HG02840 (cell line): ENCODE results near the gene RAPGEF1.

Experiments used
- ATAC-seq: cut with Tn5 transposase; IDR thresholded peaks from one replicate; pipeline ENCODE4 v1.9.1; 2021; ENCODE audit warnings: mild to moderate bottlenecking, moderate library complexity, moderate number of reproducible peaks; ENCODE audit not compliant: unreplicated experiment, low FRiP score

RAPGEF1 gene

DNA sequence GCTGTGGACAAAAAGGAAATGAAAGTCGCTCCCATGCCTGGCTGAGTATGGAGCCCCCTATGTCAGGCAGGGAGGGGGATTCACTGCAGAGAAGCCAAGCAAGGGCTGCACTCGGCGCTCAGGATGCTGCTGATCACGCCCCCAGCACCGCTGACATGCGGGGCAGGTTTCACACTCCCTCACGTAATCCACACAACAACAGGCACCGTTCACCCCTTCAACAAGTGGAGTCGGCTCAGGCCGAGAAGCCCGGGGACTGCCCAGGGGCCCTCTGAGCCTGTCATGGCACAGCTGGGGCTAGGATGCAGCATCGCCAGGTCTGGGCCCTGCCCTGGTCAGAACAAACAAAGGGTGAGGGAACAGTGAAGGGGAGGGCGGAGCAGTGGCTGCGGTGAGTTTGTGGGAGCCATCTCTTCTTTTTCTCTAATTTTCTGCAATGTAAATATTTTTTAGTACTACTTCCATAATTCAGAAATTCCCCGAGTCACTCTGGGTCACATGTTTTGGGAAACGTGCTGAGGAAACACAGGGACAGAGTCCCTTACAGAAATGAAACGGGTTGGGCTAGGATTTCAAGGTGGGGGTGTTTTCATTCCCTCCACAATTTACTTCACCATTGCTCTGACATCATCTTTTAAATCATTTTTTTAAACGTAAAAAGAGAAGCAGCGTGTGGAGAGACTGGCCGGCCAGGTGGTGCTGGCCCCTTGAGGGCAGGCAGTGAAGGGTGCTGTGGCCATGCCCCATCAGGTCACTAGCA lies 144.8 kb downstream of the RAPGEF1 start:
- ATAC-seq = no peak

DNA sequence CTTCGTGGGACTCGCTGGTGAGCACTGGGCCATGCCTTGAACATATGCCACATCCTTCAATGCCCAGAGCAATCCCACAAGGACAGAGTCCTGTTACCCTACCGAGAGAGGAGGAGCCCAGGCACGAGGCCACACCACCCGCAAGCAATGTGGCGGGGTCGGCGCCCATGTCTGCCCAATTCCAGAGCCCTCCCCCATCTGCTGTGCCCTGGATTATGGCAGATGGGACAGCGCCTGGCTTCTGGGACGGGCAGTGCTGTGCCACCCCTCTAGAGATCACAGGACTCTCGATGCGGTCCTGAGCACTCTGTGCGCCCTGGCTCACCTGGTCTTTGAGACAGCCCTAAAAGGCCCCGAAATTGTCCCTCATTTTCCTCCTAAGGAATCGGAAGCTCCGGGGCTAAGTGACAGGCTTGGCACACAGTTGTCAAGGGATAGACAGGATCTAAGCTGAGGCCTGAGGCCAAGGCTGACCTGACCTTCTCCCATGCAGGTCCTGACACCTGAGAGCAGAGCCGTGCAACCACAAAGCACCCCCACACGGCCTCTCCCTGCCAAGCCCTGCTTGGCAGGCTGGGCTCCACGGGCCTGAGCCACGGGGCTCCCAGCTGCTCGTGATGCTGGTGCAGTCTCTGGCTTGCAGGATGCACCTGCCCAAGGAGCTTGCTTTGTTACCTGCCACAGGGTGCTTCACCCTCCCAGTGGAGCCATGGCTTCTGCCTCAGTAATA lies 145.8 kb downstream of the RAPGEF1 start:
- ATAC-seq = no peak

GRCh38 chr9:131593091-131593820 lies 146.6 kb downstream of the RAPGEF1 start:
- ATAC-seq = no peak

- no peak for ATAC-seq
Observed at GRCh38 chr9:131591845-131592208, 148.0 kb downstream of the RAPGEF1 start.

DNA sequence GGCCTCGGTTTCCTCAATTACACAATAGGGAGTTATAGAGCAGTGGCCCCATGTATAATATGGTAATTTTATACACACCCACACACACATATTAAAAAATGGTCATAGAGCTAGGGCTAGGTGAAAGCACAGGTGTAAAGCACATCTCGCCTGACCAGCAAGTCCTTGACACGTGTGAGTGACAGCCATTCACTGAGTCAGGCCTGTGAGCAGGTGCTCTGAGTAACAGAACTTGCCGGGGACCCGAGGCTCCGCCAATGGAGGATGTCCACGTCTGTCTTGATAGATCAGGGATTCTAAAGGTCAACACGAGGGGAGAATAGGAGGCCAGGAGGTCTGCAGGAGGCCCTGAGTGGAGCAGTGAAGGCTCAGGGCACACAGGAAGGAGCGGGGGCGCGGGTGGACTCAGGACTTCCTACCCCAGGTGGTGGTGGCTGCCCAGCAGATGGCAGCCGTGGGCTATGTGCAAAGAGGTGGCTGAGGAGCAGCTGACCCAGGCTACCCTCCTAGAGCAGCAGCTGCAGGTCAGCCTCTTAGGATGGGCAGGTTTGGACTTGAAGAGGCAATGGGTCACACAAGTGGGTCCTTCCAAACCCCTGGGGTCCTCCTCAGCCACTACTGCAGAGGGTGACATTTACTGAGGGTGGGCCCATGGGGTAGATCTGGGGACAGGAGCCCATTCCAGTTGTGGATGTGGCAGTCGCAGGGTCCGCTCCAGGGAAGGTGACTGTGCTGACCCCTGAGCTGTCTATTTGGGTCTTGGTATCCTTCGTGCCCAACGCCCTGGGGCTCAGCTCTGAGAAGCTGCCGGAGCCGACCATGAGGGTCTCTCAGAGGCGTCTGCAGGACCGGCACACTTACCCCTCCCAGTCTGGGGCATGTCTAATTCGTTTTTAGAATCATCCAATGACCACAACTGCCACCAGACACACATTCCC lies 148.7 kb downstream of the RAPGEF1 start:
- ATAC-seq = no peak

DNA sequence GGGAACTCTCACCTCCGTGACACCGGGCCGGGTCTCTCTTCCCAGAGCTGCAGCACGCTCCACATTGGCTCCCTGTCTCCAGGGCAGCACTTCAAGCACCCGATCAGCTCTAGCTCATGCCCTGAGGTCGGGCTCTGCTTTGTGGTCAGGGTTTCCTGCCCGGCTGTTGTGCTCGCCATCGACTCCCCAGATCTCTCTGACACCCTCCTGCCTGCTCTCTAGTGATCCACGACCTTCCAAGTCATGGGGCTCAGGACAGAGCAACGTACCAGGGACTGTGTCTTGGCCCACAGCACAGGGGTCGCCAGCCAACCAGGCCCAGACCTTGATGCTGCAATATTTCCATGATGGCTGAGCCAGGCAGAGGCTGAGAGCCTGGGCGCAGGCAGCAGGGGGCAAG lies 149.4 kb downstream of the RAPGEF1 start:
- ATAC-seq = no peak

GRCh38 chr9:131589993-131590392 lies 149.9 kb downstream of the RAPGEF1 start:
- no peak for ATAC-seq

- no peak for ATAC-seq
Observed at GRCh38 chr9:131589124-131589711, 150.7 kb downstream of the RAPGEF1 start.

DNA sequence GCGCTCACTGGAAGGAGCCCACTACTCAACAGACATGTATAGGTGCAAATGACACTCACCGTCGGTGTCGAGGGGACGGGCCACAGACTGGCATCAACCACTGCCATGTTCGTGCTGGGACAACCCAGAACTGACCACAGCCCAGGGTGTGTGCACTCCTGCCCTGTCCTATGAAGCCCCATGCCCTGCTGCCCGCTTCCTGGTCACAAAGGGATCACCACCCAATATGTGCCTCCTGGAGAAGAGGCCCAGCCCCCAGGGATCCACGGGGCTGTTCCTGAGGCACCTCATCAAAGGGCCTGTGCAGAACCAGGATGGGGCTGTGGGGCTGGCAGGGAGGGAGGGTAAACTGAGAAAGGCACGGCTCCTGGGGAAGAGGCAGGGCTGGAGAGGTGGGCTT lies 151.5 kb downstream of the RAPGEF1 start:
- no peak for ATAC-seq

GRCh38 chr9:131587906-131588305 lies 152.0 kb downstream of the RAPGEF1 start:
- no peak for ATAC-seq

DNA sequence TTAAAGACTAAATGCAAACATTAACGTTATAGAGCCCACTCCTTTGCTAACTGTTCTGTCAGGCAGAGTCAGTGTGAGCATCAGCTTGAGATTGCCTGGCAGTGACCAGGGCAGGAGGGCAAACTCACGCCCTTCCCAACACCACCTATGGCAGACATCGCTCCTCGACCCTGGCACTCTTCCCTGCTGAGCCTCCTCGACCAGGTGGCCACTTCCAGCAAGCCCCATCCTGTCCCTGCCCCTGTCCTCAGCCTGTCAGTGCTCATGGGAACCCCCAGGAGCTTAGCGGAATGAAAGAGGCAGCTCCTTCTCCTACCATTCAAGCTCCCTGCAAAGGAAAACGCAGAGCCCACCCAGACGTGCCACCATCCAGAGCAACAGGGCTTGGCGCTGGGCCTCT lies 152.5 kb downstream of the RAPGEF1 start:
- ATAC-seq = no peak

DNA sequence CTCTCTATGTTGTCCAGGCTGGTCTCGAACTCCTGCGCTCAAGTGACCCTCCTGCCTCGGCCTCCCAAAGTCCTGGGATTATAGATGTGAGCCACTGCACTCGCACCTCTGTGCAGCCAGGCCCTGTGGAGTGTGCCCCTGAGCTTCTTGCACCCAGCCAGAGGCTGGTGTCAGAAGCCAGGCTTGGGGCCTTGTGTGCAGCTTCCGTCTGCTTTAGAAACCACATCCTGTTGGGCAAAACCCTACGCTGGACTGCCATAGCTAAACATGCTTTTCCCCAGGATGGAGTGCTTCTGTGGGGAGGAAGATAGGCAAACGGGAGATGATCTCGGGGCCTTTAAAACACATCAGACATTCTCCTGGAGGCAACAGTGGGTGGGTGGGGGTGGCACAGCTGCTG lies 154.5 kb downstream of the RAPGEF1 start:
- no peak for ATAC-seq

DNA sequence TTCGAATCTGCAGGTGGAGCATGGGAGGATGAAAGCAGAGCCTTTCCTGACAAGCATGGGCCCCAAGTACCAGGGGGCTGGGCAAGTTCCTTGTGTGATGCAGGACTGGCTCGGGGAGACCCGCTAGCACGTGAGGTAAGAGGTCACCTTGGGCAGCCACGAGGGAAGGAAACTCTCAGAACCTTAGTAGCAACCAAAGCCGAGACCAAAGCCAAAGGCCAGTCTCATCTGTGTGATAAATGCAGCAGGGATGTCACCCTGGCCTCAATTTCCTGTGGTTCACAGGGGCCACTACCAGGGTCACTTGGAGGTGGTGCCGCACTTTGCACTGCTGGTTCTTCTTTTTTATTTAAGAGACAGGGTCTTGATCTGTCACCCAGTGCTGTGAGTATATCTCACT lies 155.0 kb downstream of the RAPGEF1 start:
- no peak for ATAC-seq

DNA sequence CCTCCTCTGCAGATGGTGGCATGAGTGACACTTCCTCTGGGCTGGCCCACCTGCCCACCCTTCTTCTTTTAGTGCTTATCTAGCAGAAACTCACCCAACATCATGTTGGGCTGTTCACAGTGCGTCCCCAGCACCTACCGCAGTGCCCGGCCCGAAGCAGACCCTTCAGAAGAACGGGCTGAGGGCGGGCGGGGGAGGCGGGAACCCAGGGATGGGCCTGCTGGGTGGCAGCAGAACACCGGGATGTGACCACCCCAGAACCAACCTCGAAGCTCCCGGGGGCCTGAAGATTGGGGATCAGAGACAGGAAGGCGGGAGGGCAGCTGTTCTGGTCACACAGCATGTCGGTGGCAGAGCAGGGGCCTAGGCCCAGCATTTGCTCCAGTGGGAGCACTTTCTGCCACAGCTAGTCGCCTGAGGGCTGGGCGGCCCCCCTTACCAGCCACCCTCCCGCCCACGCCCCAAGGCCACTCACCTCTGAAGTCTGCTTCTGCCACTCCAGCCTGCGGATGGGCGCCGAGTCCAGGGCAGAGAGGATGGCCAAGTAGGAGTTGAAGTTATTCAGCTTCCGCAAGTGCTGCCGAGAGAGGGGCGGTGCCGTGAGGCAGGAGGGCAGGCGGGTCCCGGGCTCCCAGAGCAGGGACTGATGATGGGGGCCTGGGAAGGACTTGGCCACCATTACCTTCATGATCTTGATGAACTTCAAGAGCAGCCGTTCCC lies 155.9 kb downstream of the RAPGEF1 start:
- no peak for ATAC-seq

GRCh38 chr9:131583337-131583645 lies 156.6 kb downstream of the RAPGEF1 start:
- ATAC-seq = no peak

DNA sequence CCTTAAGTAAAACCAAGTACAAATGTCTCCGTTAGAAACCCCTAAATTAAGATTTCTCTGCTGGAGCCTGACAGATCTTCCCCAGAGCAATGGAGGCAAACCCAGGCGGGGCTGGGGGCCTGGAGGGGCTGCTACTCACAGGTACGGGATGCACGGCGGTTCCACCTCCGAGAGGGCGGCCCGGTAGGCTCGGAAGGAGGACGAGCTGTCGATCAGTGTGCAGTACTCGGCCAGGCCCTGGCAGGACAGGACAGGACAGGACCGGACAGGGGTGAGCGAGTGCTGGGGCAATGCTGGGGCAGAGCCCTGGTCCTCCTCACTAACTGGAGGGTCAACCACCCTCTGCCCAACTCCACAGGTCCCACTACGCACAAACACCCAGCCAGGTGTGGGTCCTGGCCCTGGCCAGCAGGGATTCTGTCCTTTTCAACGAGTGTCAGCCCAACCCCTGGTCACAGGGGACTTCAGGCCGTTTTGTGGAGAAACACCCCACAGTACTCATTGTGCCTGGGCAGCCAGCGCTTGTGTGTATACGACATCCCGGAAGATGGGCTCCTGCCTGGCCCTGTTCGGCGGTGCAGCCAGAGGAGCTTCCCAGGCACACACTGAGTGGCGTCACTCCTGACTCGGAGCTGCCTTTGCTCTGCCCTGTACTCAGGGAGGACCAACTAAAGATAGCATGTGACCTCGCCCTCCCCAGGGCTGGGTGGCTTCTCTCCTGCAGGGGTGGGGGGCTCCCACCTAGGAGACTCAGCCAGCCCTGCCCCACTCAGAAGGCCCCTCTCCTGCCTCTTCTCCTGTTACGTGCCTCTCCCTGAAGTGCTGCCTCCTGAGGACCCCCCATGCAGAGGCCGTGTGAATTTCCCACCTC lies 157.2 kb downstream of the RAPGEF1 start:
- no peak for ATAC-seq

DNA sequence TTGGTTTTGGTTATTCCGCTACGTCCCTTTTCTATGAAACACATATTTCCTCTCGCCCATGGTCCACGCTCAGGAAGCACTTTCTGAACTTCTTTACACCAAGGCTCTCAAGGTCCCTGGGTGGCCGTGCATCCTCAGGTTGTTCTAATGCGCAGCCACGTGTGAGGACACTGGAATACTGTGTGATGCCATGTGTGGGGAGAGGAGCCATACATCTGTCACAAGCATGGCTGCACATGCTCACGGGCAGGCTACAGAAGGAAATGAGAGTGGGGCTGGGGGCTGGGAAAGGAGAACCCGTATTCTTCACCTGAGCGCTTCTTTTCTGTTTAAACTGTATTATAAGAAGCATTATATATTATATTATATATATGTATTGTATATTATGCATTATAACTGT lies 157.8 kb downstream of the RAPGEF1 start:
- no peak for ATAC-seq

DNA sequence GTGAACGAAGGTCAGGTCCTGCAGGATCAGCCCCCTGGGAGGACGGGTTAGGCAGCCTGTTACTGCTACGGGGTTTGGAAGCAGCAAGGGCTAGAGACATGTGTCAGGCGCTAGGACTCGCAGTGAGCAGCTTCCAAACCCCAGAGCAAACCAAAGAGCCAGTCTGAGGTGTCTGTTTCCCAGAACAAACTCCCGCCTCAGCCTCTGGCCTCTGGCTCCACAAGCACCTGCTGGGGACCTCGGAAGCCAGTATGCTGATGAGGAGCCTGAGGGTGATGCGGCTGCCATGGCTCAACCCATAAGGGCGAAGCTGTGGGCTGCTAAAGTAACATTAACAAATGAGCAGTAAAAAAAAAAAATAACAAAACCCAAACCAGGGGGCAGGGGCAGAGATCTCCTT lies 159.5 kb downstream of the RAPGEF1 start:
- no peak for ATAC-seq

- no peak for ATAC-seq
Observed at GRCh38 chr9:131579789-131580211, 160.1 kb downstream of the RAPGEF1 start.
